AG04450 (cell line): ENCODE results near the gene FRMD3. TPM values are rescaled to one million over a fixed set of nuclear protein-coding genes. Genes with fewer than 3 reads are reported as not detected.

ENCODE experiments used
- CTCF ChIA-PET: fragments of 300-600, 350-600 bp; formaldehyde crosslinking; extraction: SDS; loops from one replicate; lab custom pipeline; 2022; ENCODE audit warnings: antibody characterized with exemption, inconsistent platforms; lab: Charles Lee
- POLR2A ChIA-PET: fragments of 350-600 bp; formaldehyde crosslinking; extraction: SDS; loops from one replicate; lab custom pipeline; 2021; ENCODE audit warnings: antibody characterized with exemption, inconsistent platforms; lab: Yijun Ruan, JAX
- DNase-seq: peaks from one replicate; pipeline ENCODE4 v3.0.0-alpha.2; 2011; ENCODE audit warnings: low read depth, low spot score
- H3K27ac ChIP-seq: one replicate; pipeline ENCODE4 v1.5.1; 2012; ENCODE audit warnings: low read depth, low read length, control low read depth
- H3K27me3 ChIP-seq: one replicate; pipeline ENCODE4 v1.6.0; 2012; ENCODE audit warnings: low read length; ENCODE audit not compliant: control insufficient read depth, insufficient read depth
- H3K4me3 ChIP-seq: 2 replicates; pipeline ENCODE4 v1.5.1; 2011; ENCODE audit warnings: mild to moderate bottlenecking, low read depth, low read length, control low read depth
- H3K9me3 ChIP-seq: 2 replicates; pipeline ENCODE4 v1.5.1; 2012; ENCODE audit warnings: low read length; ENCODE audit not compliant: control insufficient read depth, insufficient read depth
- polyA plus RNA-seq: library from polyadenylated mRNA; depleted of rRNA; stranded (reverse); fragments of >200 nt; gene quantifications from 2 replicates; pipeline ENCODE4 v1.2.3, GENCODE V29; 2011
- TF ChIP-seq, protein P1 (sequence below): IDR thresholded peaks from 2 replicates; pipeline ENCODE4 v1.5.1; 2011; ENCODE audit warnings: low read depth, low read length, control low read depth, inconsistent platforms

FRMD3 gene
- polyA plus RNA-seq, 1 experiment: 0.10 TPM

DNA sequence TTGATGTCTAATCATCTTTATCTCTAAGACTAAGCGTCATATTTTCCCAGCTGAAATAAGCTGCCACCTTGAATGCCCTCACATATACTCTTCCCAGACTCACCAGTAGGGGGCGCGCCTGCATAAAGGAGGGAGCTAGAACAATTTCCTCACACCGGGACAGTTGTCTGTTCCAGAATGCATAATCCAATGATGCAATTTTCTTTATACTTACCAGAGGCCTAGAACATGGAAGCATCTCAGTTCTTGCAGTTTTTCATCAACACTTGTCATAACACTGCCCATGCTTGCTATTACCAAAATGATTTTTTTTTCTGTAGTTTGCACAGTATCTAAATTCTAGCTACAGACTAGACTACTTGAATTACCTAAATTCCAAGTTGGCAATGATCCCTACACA, 203.9 kb downstream of the FRMD3 start:
- CTCF ChIA-PET: interaction anchor here (0.6 to 4.9 kb wide), 10 partner anchors 9 to 767 kb away, joined by 3 to 27 read pairs (median 4); no protein-coding TSS in a partner anchor
- H3K27ac ChIP-seq: no peak overlapping the region
- TF ChIP-seq, protein P1, sequence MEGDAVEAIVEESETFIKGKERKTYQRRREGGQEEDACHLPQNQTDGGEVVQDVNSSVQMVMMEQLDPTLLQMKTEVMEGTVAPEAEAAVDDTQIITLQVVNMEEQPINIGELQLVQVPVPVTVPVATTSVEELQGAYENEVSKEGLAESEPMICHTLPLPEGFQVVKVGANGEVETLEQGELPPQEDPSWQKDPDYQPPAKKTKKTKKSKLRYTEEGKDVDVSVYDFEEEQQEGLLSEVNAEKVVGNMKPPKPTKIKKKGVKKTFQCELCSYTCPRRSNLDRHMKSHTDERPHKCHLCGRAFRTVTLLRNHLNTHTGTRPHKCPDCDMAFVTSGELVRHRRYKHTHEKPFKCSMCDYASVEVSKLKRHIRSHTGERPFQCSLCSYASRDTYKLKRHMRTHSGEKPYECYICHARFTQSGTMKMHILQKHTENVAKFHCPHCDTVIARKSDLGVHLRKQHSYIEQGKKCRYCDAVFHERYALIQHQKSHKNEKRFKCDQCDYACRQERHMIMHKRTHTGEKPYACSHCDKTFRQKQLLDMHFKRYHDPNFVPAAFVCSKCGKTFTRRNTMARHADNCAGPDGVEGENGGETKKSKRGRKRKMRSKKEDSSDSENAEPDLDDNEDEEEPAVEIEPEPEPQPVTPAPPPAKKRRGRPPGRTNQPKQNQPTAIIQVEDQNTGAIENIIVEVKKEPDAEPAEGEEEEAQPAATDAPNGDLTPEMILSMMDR: peak; percentile 67
- no peaks in the 10 kb centered on the region for H3K9me3 ChIP-seq
- H3K27me3 ChIP-seq: no peaks in the 10 kb centered on the region
- POLR2A ChIA-PET: no interaction called here
- DNase-seq: peak; percentile 3
- H3K4me3 ChIP-seq: no peak overlapping the region

DNA sequence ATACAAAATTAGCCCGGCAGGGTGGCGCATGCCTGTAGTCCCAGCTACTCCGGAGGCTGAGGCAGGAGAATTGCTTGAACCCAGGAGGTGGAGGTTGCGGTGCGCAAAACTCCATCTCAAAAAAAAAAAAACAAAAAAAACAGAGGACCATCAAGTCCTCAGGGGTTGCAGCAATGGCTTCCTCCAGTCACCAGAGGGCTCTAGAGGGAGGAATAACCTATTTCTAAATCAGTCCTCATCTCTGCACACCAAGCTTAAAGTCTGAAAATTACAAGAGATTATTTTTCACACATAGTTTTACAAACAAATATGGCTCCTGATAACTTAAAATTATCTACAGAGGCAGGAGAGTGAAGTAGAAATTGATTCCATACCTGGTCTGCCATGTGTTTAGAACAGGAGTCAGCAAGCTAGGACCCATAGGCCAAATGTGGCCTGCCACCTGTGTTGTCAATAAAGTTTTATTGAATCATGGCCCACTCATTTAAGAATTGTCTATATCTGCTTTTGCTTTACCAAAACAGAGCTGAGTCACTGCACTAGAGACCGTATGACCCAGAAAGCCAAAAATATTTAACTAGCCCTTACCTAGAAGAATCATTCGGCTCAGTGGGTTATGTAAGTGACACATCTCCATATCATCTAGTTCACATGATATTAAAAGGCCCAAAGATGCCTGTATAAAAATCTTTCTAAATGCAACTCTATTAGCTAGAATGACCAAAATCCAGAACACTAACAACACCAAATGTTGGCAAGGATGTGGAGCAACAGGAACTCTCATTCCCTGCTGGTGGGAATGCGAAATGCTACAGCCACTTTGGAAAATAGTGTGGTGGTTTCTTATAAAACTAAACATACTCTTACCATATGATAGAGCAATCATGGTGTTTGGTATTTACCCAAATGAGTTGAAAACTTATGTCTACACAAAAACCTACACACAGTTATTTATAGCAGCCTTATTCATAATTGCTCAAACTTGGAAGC, 207.7 kb downstream of the FRMD3 start:
- ChIA-PET POLR2A (no interaction called here), CTCF (no interaction called here)
- TF ChIP-seq, protein P1: no peak

DNA sequence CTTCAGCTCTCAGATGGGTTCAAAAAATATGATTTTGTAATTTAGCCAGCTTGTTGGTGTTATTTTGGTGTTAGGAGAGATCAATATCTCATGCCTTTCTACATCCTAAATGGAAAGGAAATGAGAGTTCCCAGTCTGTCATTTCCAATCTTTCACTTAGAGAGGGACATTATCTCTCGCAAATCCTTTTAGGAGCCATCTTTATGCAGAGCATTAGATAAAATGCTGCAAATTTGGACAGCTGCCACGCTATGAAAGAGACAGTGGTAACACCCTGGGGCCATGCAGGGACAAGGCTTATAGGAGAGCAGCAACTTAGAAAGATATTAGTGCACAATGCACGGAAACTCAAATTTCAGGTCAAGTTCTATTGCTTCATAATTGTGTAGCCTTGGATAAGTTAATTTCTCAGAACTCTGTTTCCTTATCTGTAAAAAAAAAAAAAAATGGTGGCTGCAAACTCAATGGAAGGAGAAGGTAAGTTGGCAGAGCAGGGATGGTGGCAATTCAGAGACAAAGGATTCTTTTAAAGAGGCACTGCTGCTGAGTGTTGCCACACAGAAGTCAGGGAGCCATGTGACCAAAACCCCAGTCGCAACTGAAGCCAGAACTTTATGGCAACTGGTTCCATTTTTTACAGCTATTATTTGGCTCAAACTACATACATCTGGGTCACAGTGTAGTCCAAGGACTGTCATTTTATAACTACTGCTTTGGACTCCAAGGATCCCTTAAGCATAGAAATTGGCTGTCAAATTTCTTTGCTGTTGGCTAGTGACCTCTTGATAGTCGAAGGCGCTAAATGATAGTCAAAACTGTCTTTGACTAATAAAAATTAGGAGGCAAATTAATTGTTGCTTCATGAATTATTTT, 210.2 kb downstream of the FRMD3 start:
- DNase-seq: no peak
- POLR2A ChIA-PET: no interaction called here
- no peaks in the 10 kb centered on the region for H3K27me3 ChIP-seq
- CTCF ChIA-PET: no interaction called here
- no peak overlapping the region for H3K4me3 ChIP-seq
- no peak overlapping the region for H3K27ac ChIP-seq
- no peaks in the 10 kb centered on the region for H3K9me3 ChIP-seq
- TF ChIP-seq, protein P1: no peak

More for the DNA sequence above, 207.7 kb downstream of the FRMD3 start:
- H3K27me3 ChIP-seq: no peaks in the 10 kb centered on the region
- no peaks in the 10 kb centered on the region for H3K9me3 ChIP-seq
- no peak overlapping the region for H3K4me3 ChIP-seq
- no peak overlapping the region for H3K27ac ChIP-seq
- no peak for DNase-seq

- Histone ChIP-seq H3K27ac (no peak overlapping the region), H3K9me3 (no peaks in the 10 kb centered on the region), H3K27me3 (no peaks in the 10 kb centered on the region), H3K4me3 (no peak overlapping the region)
- POLR2A ChIA-PET: no interaction called here
- CTCF ChIA-PET: no interaction called here
- no peak for DNase-seq
- TF ChIP-seq, protein P1: no peak
Measured at GRCh38 chr9:83327323-83327722, 210.9 kb downstream of the FRMD3 start.
